VCaP (cell line): ENCODE measurements around the gene FBXO3.
"Not testable (repeated sequence)": the region's sequence is repeated elsewhere in the genome, so short reads cannot be mapped to it uniquely, and the experiment has no call there.

ENCODE experiments used
- H3K27ac ChIP-seq: fragments of 450-650 bp; 2 replicates; pipeline ENCODE4 v1.5.1; 2017
- CTCF ChIP-seq: fragments of 450-650 bp; conservative IDR thresholded peaks from 2 replicates; pipeline ENCODE4 v1.5.1; 2017; ENCODE audit warnings: mild to moderate bottlenecking, moderate library complexity

The FBXO3 gene

GRCh38 chr11:33773987-33774735 is at the start of gene FBXO3:
Gene FBXO3, minus strand, starts transcription at chr11:33774520. Its CDS starts 23 bp downstream, at chr11:33774497.
- TF ChIP-seq CTCF, result no peak
- H3K27ac ChIP-seq, result peak within 1 kb of the TSS; percentile 74

- not testable (repeated sequence) for H3K27ac ChIP-seq
These were observed 48.7 kb upstream of the FBXO3 start for GRCh38 chr11:33822981-33823380.

- H3K27ac ChIP-seq, result no peak overlapping the region
- TF ChIP-seq CTCF, result no peak
These were observed 45.1 kb upstream of the FBXO3 start for GRCh38 chr11:33819278-33820035.

GRCh38 chr11:33808228-33808828 is 34.0 kb upstream of the FBXO3 start:
- no peak overlapping the region for H3K27ac ChIP-seq
- TF ChIP-seq CTCF, result peak; percentile 92

GRCh38 chr11:33804471-33804870 is 30.2 kb upstream of the FBXO3 start:
- no peak for TF ChIP-seq CTCF
- peak overlapping the region; percentile 9; the same call in 1 of the 2 replicates for H3K27ac ChIP-seq

- H3K27ac ChIP-seq, result 0 out of 2 replicates have a peak overlapping the region, but pooled peaks have one; percentile 9
- TF ChIP-seq CTCF, result no peak
These were observed 28.1 kb upstream of the FBXO3 start for GRCh38 chr11:33802194-33802950.

GRCh38 chr11:33801821-33802193 is 27.5 kb upstream of the FBXO3 start:
- TF ChIP-seq CTCF, result no peak
- no peak overlapping the region for H3K27ac ChIP-seq
